ENCODE data around the gene SPINT1.

SPINT1 gene

GRCh38 chr15:40829115-40829514, 14.7 kb upstream of the SPINT1 start:
- no peak for DNase-seq (ENCODE audit: low read depth)

- DNase-seq (ENCODE audit: low read depth) = no peak
Observed at GRCh38 chr15:40830884-40831283, 13.0 kb upstream of the SPINT1 start.

- no peak for DNase-seq (ENCODE audit: low read depth)
Observed at GRCh38 chr15:40831861-40832260, 12.0 kb upstream of the SPINT1 start.

GRCh38 chr15:40832903-40833302, 10.9 kb upstream of the SPINT1 start:
- no peak for DNase-seq (ENCODE audit: low read depth)

GRCh38 chr15:40836020-40836419, 7.8 kb upstream of the SPINT1 start:
- no peak for DNase-seq (ENCODE audit: low read depth)

GRCh38 chr15:40838756-40839155, 5.1 kb upstream of the SPINT1 start:
- DNase-seq (ENCODE audit: low read depth) = no peak

GRCh38 chr15:40841741-40842140, 2.1 kb upstream of the SPINT1 start:
- no peak for DNase-seq (ENCODE audit: low read depth)

- no peak for DNase-seq (ENCODE audit: low read depth)
Observed at GRCh38 chr15:40843261-40843884, 475 bp upstream of the SPINT1 start.

- DNase-seq (ENCODE audit: low read depth) = no peak
Observed at GRCh38 chr15:40844696-40845030, 815 bp downstream of the SPINT1 start.

GRCh38 chr15:40845036-40845435, 1.2 kb downstream of the SPINT1 start:
- DNase-seq (ENCODE audit: low read depth) = no peak

GRCh38 chr15:40845511-40846284, 1.9 kb downstream of the SPINT1 start:
- no peak for DNase-seq (ENCODE audit: low read depth)

GRCh38 chr15:40846841-40847222, 3.0 kb downstream of the SPINT1 start:
- DNase-seq (ENCODE audit: low read depth) = no peak

- no peak for DNase-seq (ENCODE audit: low read depth)
Observed at GRCh38 chr15:40847223-40847961, 3.5 kb downstream of the SPINT1 start.

GRCh38 chr15:40850576-40851112, 6.8 kb downstream of the SPINT1 start:
- no peak for DNase-seq (ENCODE audit: low read depth)

- no peak for DNase-seq (ENCODE audit: low read depth)
Observed at GRCh38 chr15:40852529-40852928, 8.7 kb downstream of the SPINT1 start.

- no peak for DNase-seq (ENCODE audit: low read depth)
Observed at GRCh38 chr15:40853241-40853890, 9.5 kb downstream of the SPINT1 start.

- DNase-seq (ENCODE audit: low read depth) = no peak
Observed at GRCh38 chr15:40854161-40854560, 10.3 kb downstream of the SPINT1 start.

- DNase-seq (ENCODE audit: low read depth) = no peak
Observed at GRCh38 chr15:40855706-40856234, 11.9 kb downstream of the SPINT1 start.

- no peak for DNase-seq (ENCODE audit: low read depth)
Observed at GRCh38 chr15:40856746-40857145, 12.9 kb downstream of the SPINT1 start.

GRCh38 chr15:40857601-40858341, 13.9 kb downstream of the SPINT1 start:
- DNase-seq (ENCODE audit: low read depth) = no peak

GRCh38 chr15:40858706-40859105, 14.9 kb downstream of the SPINT1 start:
- DNase-seq (ENCODE audit: low read depth) = no peak
